Activated naive CD4-positive, alpha-beta T cell treated with anti-CD3 and anti-CD28 coated beads, Interleukin-2, amount 50 U/mL, for 72 hours (primary cell): ENCODE data around the gene MED13L. TPM values are rescaled to one million over a fixed set of nuclear protein-coding genes. Genes with fewer than 3 reads are reported as not detected.

Source experiments
- ATAC-seq, 2 donors: fragments of 150-1000 bp; cut with Tn5 transposase; 2 replicates each; pipeline ENCODE4 v1.10.0; 2021; ENCODE audit warnings: mild to moderate bottlenecking in 2 of 2, moderate library complexity in 2 of 2
- DNase-seq, 2 donors: peaks; one replicate each; pipeline ENCODE4 v3.0.0; 2021 to 2022; ENCODE audit warnings: low spot score in 2 of 2
- H3K27ac Mint-ChIP-seq, 2 donors: one replicate each; pipeline ENCODE4 v1.8.0; 2022; ENCODE audit warnings: mild to moderate bottlenecking in 2 of 2, mixed read lengths in 2 of 2
- H3K36me3 Mint-ChIP-seq, 2 donors: one replicate each; pipeline ENCODE4 v1.8.0; 2022; ENCODE audit warnings: mixed read lengths in 2 of 2
- H3K9me3 Mint-ChIP-seq, 2 donors: one replicate each; pipeline ENCODE4 v1.8.0; 2022; ENCODE audit warnings: mixed read lengths in 2 of 2
- total RNA-seq, 2 donors: library from RNA; stranded (reverse); gene quantifications; one replicate each; pipeline ENCODE4 v1.2.3, GENCODE V29; 2022

MED13L gene
- total RNA-seq, 2 donors from 2014 or later: 54.2 to 64.0 TPM

- no peaks in the 10 kb centered on the region for H3K36me3 Mint-ChIP-seq
- no peaks in the 10 kb centered on the region for H3K9me3 Mint-ChIP-seq
- H3K27ac Mint-ChIP-seq: no peak overlapping the region
- ATAC-seq (no peak), DNase-seq (no peak)
Measured at GRCh38 chr12:116152268-116152667, 125.2 kb downstream of the MED13L start.

GRCh38 chr12:116150452-116150851 lies 127.0 kb downstream of the MED13L start:
- Mint-ChIP-seq H3K27ac (peak overlapping the region in 1 of 2 donors; percentile 40), H3K9me3 (no peaks in the 10 kb centered on the region), H3K36me3 (no peaks in the 10 kb centered on the region)
- ATAC-seq (no peak), DNase-seq (no peak)

GRCh38 chr12:116150001-116150400 lies 127.5 kb downstream of the MED13L start:
- Mint-ChIP-seq H3K9me3 (no peaks in the 10 kb centered on the region), H3K36me3 (no peaks in the 10 kb centered on the region), H3K27ac (peak overlapping the region in 1 of 2 donors; percentile 40)
- DNase-seq (no peak), ATAC-seq (no peak)

- Mint-ChIP-seq H3K9me3 (no peaks in the 10 kb centered on the region), H3K27ac (no peak overlapping the region), H3K36me3 (no peaks in the 10 kb centered on the region)
- no peak for ATAC-seq
- no peak for DNase-seq
Measured at GRCh38 chr12:116148844-116149243, 128.6 kb downstream of the MED13L start.

GRCh38 chr12:116146386-116146785 lies 131.1 kb downstream of the MED13L start:
- DNase-seq (no peak), ATAC-seq (no peak)
- Mint-ChIP-seq H3K9me3 (no peaks in the 10 kb centered on the region), H3K27ac (no peak overlapping the region), H3K36me3 (no peaks in the 10 kb centered on the region)

- Mint-ChIP-seq H3K27ac (no peak overlapping the region), H3K36me3 (no peaks in the 10 kb centered on the region), H3K9me3 (no peaks in the 10 kb centered on the region)
- DNase-seq (no peak), ATAC-seq (no peak)
Measured at GRCh38 chr12:116145451-116145850, 132.0 kb downstream of the MED13L start.

- peak overlapping the region; percentile 69 to 84 for H3K27ac Mint-ChIP-seq
Measured at GRCh38 chr12:116144384-116144783, 133.1 kb downstream of the MED13L start.

GRCh38 chr12:116143909-116144308 lies 133.6 kb downstream of the MED13L start:
- ATAC-seq: peak; percentile 19 to 32
- H3K9me3 Mint-ChIP-seq: no peaks in the 10 kb centered on the region
- H3K27ac Mint-ChIP-seq: peak overlapping the region; percentile 69 to 84
- H3K36me3 Mint-ChIP-seq: no peaks in the 10 kb centered on the region
- no peak for DNase-seq

More at GRCh38 chr12:116144384-116144783, 133.1 kb downstream of the MED13L start:
- DNase-seq (no peak), ATAC-seq (no peak)
- H3K9me3 Mint-ChIP-seq: no peaks in the 10 kb centered on the region
- H3K36me3 Mint-ChIP-seq: no peaks in the 10 kb centered on the region

GRCh38 chr12:116142936-116143898 lies 134.3 kb downstream of the MED13L start:
- DNase-seq: no peak
- ATAC-seq: peak; percentile 72 to 77
- Mint-ChIP-seq H3K36me3 (no peaks in the 10 kb centered on the region), H3K27ac (peak overlapping the region; percentile 69 to 75), H3K9me3 (no peaks in the 10 kb centered on the region)

GRCh38 chr12:116141833-116142162 lies 135.7 kb downstream of the MED13L start:
- H3K27ac Mint-ChIP-seq: peak overlapping the region in 1 of 2 donors; percentile 50
- H3K9me3 Mint-ChIP-seq: no peaks in the 10 kb centered on the region
- ATAC-seq (no peak), DNase-seq (no peak)
- H3K36me3 Mint-ChIP-seq: no peaks in the 10 kb centered on the region

GRCh38 chr12:116141110-116141832 lies 136.2 kb downstream of the MED13L start:
- ATAC-seq: no peak
- Mint-ChIP-seq H3K9me3 (no peaks in the 10 kb centered on the region), H3K36me3 (no peaks in the 10 kb centered on the region), H3K27ac (peak overlapping the region in 1 of 2 donors; percentile 50)
- no peak for DNase-seq

GRCh38 chr12:116140529-116140928 lies 137.0 kb downstream of the MED13L start:
- no peak for ATAC-seq
- peak overlapping the region in 1 of 2 donors; percentile 12 for H3K27ac Mint-ChIP-seq
- no peak for DNase-seq
- no peaks in the 10 kb centered on the region for H3K9me3 Mint-ChIP-seq
- peaks cover 0 to under 1% of the 10 kb centered on the region in 2 donors for H3K36me3 Mint-ChIP-seq

- Mint-ChIP-seq H3K36me3 (peaks cover 0 to 7% of the 10 kb centered on the region in 2 donors), H3K27ac (no peak overlapping the region), H3K9me3 (no peaks in the 10 kb centered on the region)
- peak; percentile 14 to 16 for ATAC-seq
- no peak for DNase-seq
Measured at GRCh38 chr12:116138781-116139180, 138.7 kb downstream of the MED13L start.

GRCh38 chr12:116138364-116138763 lies 139.1 kb downstream of the MED13L start:
- Mint-ChIP-seq H3K9me3 (no peaks in the 10 kb centered on the region), H3K27ac (no peak overlapping the region), H3K36me3 (peaks cover 0 to 7% of the 10 kb centered on the region in 2 donors)
- ATAC-seq (no peak), DNase-seq (no peak)

GRCh38 chr12:116137318-116137717 lies 140.2 kb downstream of the MED13L start:
- no peak for DNase-seq
- H3K36me3 Mint-ChIP-seq: peaks cover 0 to 7% of the 10 kb centered on the region in 2 donors
- H3K27ac Mint-ChIP-seq: peak overlapping the region; percentile 23 to 85
- no peaks in the 10 kb centered on the region for H3K9me3 Mint-ChIP-seq
- ATAC-seq: peak in 1 of 2 donors; percentile 21

GRCh38 chr12:116136340-116136739 lies 141.2 kb downstream of the MED13L start:
- no peak for DNase-seq

More at GRCh38 chr12:116136340-116136739, 141.2 kb downstream of the MED13L start:
- Mint-ChIP-seq H3K27ac (peak overlapping the region; percentile 85 to 98), H3K36me3 (peaks cover 0 to 7% of the 10 kb centered on the region in 2 donors), H3K9me3 (no peaks in the 10 kb centered on the region)
- peak; percentile 68 to 70 for ATAC-seq
